ENCODE data around the gene MYOF. TPM values are rescaled to one million over a fixed set of nuclear protein-coding genes. Genes with fewer than 3 reads are reported as not detected.

The MYOF gene, protein sequence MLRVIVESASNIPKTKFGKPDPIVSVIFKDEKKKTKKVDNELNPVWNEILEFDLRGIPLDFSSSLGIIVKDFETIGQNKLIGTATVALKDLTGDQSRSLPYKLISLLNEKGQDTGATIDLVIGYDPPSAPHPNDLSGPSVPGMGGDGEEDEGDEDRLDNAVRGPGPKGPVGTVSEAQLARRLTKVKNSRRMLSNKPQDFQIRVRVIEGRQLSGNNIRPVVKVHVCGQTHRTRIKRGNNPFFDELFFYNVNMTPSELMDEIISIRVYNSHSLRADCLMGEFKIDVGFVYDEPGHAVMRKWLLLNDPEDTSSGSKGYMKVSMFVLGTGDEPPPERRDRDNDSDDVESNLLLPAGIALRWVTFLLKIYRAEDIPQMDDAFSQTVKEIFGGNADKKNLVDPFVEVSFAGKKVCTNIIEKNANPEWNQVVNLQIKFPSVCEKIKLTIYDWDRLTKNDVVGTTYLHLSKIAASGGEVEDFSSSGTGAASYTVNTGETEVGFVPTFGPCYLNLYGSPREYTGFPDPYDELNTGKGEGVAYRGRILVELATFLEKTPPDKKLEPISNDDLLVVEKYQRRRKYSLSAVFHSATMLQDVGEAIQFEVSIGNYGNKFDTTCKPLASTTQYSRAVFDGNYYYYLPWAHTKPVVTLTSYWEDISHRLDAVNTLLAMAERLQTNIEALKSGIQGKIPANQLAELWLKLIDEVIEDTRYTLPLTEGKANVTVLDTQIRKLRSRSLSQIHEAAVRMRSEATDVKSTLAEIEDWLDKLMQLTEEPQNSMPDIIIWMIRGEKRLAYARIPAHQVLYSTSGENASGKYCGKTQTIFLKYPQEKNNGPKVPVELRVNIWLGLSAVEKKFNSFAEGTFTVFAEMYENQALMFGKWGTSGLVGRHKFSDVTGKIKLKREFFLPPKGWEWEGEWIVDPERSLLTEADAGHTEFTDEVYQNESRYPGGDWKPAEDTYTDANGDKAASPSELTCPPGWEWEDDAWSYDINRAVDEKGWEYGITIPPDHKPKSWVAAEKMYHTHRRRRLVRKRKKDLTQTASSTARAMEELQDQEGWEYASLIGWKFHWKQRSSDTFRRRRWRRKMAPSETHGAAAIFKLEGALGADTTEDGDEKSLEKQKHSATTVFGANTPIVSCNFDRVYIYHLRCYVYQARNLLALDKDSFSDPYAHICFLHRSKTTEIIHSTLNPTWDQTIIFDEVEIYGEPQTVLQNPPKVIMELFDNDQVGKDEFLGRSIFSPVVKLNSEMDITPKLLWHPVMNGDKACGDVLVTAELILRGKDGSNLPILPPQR (N-terminal part only)
- total RNA-seq (1 to 10 TPM; 4.2 to 9.4 (median 5.8) TPM), polyA plus RNA-seq (1 to 10 TPM in 2 of 3 donors, under 1 TPM in 1; 0.70 to 3.6 (median 2.1) TPM)
- long read RNA-seq, donor 1, partial matches to known transcripts = 1 of 1 reads
- long read RNA-seq, donor 1, other reads (novel, unspliced or antisense) = 0 of 1 reads
- long read RNA-seq, donor 2, partial matches to known transcripts = 4 of 5 reads
- long read RNA-seq, donor 2, other reads (novel, unspliced or antisense) = 1 of 5 reads

DNA sequence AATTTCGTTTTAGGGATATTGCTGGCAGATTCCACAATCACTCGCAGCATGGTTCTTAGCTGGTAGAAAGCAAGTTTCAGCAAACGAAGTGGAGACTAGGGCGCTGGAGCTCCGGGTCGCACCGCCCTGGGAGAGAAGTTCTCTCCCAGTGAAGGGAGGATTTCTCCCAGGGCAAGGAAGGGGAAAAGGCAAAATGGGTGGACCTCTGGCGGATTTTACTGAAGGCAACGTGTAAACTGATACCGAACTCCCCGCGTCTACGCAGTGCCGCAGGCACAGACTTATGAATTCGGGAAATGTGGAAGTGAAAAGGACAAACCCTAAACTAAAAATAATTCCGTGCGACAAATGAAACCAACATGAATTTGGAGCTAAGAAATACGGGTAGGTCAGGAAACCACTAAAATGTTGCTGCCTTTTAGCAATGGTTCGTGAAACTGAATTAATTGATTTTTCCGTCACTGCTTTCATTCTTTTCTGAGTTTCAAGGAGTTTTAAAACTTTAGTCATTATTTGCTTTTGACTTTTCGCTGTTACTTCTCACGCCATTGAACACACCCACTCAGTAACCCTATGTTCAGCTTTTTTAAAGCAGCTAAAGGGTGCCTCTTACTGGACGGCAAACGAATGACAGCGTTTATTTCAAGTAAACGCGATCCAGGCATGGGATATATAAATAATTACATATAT lies at the start of gene MYOF:
TSS of gene MYOF (minus strand) at position 190 of the 690 bp plus-strand sequence. CDS start at position 50, 140 bp downstream.
- Histone ChIP-seq H3K36me3 (ENCODE audit: insufficient read depth in 1 of 2, low read depth in 1 of 2) (no peaks in the 10 kb centered on the region), H3K9me3 (no peaks in the 10 kb centered on the region), H3K4me3 (peak within 1 kb of the TSS; percentile 67), H3K27ac (peak within 1 kb of the TSS; percentile 50), H3K4me1 (no peaks in the 10 kb centered on the region), H3K27me3 (ENCODE audit: insufficient read depth in 3 of 3, low read length in 2 of 3) (peaks cover 0 to 5% (median 0%) of the 10 kb centered on the region in 3 donors)
- ATAC-seq (peak; percentile 87 to 96 (median 90)), DNase-seq (peak; percentile 46 to 62)
- intact Hi-C loops (cut with DNase I) = loop anchor here (1.0 to 5.0 kb wide), 3 partner anchors 45 to 107 kb away; no protein-coding TSS in a partner anchor
- 0 to 1% (median 0%) methylated on average over 27 of the region's 27 CpGs for WGBS, 3 donors
- TF ChIP-seq, protein P1, sequence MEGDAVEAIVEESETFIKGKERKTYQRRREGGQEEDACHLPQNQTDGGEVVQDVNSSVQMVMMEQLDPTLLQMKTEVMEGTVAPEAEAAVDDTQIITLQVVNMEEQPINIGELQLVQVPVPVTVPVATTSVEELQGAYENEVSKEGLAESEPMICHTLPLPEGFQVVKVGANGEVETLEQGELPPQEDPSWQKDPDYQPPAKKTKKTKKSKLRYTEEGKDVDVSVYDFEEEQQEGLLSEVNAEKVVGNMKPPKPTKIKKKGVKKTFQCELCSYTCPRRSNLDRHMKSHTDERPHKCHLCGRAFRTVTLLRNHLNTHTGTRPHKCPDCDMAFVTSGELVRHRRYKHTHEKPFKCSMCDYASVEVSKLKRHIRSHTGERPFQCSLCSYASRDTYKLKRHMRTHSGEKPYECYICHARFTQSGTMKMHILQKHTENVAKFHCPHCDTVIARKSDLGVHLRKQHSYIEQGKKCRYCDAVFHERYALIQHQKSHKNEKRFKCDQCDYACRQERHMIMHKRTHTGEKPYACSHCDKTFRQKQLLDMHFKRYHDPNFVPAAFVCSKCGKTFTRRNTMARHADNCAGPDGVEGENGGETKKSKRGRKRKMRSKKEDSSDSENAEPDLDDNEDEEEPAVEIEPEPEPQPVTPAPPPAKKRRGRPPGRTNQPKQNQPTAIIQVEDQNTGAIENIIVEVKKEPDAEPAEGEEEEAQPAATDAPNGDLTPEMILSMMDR (IDR thresholded peaks at IDR 0.05) = peak; percentile 58

DNA sequence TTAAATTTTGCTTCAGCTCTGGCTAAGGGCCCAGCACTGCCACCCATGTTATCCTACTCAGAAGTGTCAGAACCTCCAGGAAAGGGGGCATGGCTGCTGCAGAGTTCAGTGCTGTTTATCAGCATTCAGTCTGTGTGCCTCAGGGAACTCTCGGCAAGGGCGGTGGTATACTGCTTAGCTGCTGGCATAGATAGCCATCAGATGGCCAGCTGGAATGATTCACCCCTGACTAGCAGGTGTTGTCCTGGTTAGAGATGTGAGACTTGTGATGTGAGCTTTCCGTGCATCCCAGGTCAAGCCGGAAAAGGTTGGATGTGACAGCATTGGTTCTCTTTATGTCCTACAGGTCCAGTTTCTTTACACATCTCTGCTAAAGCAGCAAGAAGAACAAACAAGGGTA lies 36.4 kb upstream of the MYOF start:
- 70 to 93% (median 77%) methylated on average over 4 of the region's 4 CpGs for WGBS, 3 donors

DNA sequence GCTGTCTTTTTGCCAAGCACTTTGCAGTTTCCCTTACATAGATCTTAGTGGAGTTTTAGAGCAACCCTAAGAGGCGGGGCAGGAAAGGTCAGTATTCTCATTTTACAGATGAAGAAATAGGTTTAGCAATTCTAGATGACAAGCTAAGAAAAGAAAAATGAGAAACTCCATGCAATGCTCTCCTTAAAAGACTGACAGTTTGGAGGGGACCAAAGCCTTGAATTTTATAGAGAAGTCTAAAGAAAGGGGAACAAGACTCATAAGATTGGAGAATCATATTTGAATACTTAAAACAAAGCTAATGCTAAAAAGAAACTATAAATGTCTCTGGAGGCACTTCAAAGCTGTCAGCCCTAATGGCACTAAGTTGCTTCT lies 33.9 kb upstream of the MYOF start:
- intact Hi-C loops (cut with DNase I) = no loop called here
- Histone ChIP-seq H3K27me3 (ENCODE audit: insufficient read depth in 3 of 3, low read length in 2 of 3) (no peaks in the 10 kb centered on the region), H3K4me3 (no peak overlapping the region), H3K36me3 (ENCODE audit: insufficient read depth in 1 of 2, low read depth in 1 of 2) (no peaks in the 10 kb centered on the region), H3K27ac (peak overlapping the region; percentile 74), H3K4me1 (no peaks in the 10 kb centered on the region), H3K9me3 (no peaks in the 10 kb centered on the region)
- WGBS, 3 donors = 54 to 93% (median 65%) methylated on average over 1 of the region's 1 CpG
- TF ChIP-seq, protein P1 (IDR thresholded peaks at IDR 0.05) = no peak
- peak in 1 of 4 donors; percentile 46 for ATAC-seq
- no peak for DNase-seq

More for the DNA sequence above, 36.4 kb upstream of the MYOF start:
- no peak overlapping the region for H3K4me3 ChIP-seq
- ATAC-seq (peak in 1 of 4 donors; percentile 83), DNase-seq (no peak)
- no peaks in the 10 kb centered on the region for H3K27me3 ChIP-seq (ENCODE audit: insufficient read depth in 3 of 3, low read length in 2 of 3)
- TF ChIP-seq, protein P1 (IDR thresholded peaks at IDR 0.05) = no peak
- H3K27ac ChIP-seq = no peak overlapping the region
- intact Hi-C loops (cut with DNase I) = no loop called here
- H3K4me1 ChIP-seq = no peaks in the 10 kb centered on the region
- H3K36me3 ChIP-seq (ENCODE audit: insufficient read depth in 1 of 2, low read depth in 1 of 2) = no peaks in the 10 kb centered on the region
- H3K9me3 ChIP-seq = no peaks in the 10 kb centered on the region

All from psoas muscle (tissue), 8 donors.